Measurements from ENCODE around the gene CRADD. TPM values are rescaled to one million over a fixed set of nuclear protein-coding genes. Genes with fewer than 3 reads are reported as not detected.

Gene CRADD
- total RNA-seq, 1 donor from 2014 or later = 11.9 TPM

- DNase-seq = no peak
Measured at GRCh38 chr12:93673084-93673483, 4.1 kb upstream of the CRADD start.

GRCh38 chr12:93674386-93674785 is 2.8 kb upstream of the CRADD start:
- no peak for DNase-seq

- DNase-seq = no peak
Measured at GRCh38 chr12:93676408-93677194, 574 bp upstream of the CRADD start.

GRCh38 chr12:93678779-93679178 is 1.6 kb downstream of the CRADD start:
- DNase-seq = no peak

- no peak for DNase-seq
Measured at GRCh38 chr12:93679308-93679925, 2.2 kb downstream of the CRADD start.

- DNase-seq = no peak
Measured at GRCh38 chr12:93680006-93680405, 2.8 kb downstream of the CRADD start.

- DNase-seq = no peak
Measured at GRCh38 chr12:93682846-93683261, 5.7 kb downstream of the CRADD start.

GRCh38 chr12:93683410-93683809 is 6.2 kb downstream of the CRADD start:
- DNase-seq = no peak

- DNase-seq = no peak
Measured at GRCh38 chr12:93684716-93685115, 7.5 kb downstream of the CRADD start.

- no peak for DNase-seq
Measured at GRCh38 chr12:93686572-93687356, 9.6 kb downstream of the CRADD start.

- no peak for DNase-seq
Measured at GRCh38 chr12:93689076-93689834, 12.1 kb downstream of the CRADD start.

- no peak for DNase-seq
Measured at GRCh38 chr12:93696462-93696861, 19.3 kb downstream of the CRADD start.

- no peak for DNase-seq
Measured at GRCh38 chr12:93698307-93699092, 21.3 kb downstream of the CRADD start.

GRCh38 chr12:93699271-93700145 is 22.3 kb downstream of the CRADD start:
- peak; percentile 31 for DNase-seq

GRCh38 chr12:93702707-93703315 is 25.6 kb downstream of the CRADD start:
- DNase-seq = no peak

GRCh38 chr12:93704122-93704521 is 26.9 kb downstream of the CRADD start:
- no peak for DNase-seq

- no peak for DNase-seq
Measured at GRCh38 chr12:93704625-93705024, 27.4 kb downstream of the CRADD start.

GRCh38 chr12:93705237-93705636 is 28.1 kb downstream of the CRADD start:
- no peak for DNase-seq

GRCh38 chr12:93706387-93706786 is 29.2 kb downstream of the CRADD start:
- no peak for DNase-seq

GRCh38 chr12:93706824-93707223 is 29.6 kb downstream of the CRADD start:
- DNase-seq = no peak
